Stimulated activated CD4-positive, alpha-beta T cell treated with anti-CD3 and anti-CD28 coated beads, Interleukin-1b, Interleukin-23, amount 100 ng/mL, for 24 hours (primary cell): ENCODE measurements around the gene PTPRM.

Source experiments
- DNase-seq, 4 experiments: peaks; one replicate each; pipeline ENCODE4 v3.0.0-alpha.2; 2020; ENCODE audit warnings: low read depth in 4 of 4, low spot score in 1 of 4

The PTPRM gene

DNA sequence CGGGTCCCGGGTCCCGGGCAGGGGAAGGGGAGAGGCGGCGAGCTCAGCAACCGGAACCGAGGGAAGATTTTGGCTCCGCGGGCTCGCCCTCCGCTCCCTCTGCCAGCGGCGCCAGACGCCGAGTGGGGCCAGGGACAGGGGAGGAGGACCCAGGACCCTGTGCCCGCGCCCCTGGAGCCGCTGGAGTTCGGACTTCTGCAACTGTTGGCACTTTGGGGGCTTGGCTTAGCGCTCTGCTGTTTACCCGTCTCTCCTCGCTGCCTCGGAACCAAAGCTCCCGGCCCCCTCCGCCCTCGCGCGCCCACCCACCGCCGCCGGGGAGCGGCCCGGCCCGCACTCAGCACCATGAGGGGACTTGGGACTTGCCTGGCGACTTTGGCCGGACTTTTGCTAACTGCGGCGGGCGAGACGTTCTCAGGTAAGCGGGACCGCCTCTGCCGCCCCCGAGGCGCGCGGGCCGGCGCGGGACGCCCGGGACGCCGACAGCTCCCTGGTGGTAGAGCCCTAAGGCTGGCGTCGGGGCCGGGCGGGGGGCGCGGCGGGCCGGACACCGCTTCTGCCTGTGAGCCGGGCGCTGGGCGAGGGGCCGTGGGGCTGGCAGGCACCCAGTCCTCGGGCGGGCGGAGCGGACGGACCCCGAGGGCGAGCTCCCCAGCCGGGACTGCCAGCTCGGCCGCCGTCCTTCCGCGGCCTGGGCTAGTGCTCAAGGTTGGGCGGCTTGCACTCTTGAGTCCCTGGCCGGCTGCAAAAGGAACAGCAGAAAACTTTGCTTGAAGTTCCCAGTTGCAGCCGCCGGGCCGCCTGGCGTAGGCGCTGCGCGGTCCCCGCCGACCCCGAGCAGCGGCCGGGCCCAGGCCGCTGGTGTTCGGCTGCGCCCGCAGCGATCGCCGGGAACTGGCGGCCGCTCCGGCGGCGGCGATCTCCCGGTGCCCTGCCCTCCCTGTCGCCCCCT lies 634 bp downstream of the PTPRM start:
- no peak for DNase-seq

DNA sequence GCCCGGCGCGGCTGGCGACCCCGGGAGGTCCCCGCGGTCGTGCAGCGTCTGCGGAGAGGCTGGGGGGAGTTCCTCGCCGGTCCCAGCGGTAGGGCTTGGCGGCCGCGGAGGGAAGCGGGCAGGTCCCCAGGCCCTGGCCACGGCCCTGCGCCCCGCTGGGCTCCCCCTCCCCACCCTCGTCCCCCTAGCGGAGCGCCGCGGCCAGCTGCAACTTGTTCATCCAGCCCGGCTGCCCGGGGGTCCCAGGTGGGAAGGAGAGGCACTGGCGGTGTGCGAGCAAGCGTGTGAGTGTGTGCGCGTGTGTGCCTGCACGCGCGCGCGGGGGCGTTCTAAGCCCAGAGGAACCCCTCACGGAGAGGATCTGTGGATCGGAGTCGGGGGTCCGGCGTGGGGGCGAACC lies 1.3 kb downstream of the PTPRM start:
- no peak for DNase-seq

DNA sequence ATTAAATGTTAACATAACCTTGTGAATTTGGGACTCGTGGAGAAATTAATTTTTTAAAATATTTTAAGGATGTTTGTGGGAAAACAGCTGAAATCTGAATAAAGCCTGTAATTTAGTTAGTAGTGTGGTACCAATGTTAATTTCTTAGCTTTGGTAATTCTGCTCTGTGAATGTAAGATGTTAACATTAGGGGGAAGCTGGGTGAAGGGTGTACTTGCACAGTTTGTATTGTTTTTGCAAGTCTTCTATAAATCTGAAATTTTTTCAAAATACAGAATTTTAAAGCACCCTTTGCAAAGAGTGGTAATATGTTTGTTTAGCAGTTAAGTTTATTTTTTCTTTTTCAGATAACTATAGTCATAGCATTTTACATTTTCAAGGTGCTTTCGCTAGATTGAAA lies 4.5 kb downstream of the PTPRM start:
- no peak for DNase-seq

DNA sequence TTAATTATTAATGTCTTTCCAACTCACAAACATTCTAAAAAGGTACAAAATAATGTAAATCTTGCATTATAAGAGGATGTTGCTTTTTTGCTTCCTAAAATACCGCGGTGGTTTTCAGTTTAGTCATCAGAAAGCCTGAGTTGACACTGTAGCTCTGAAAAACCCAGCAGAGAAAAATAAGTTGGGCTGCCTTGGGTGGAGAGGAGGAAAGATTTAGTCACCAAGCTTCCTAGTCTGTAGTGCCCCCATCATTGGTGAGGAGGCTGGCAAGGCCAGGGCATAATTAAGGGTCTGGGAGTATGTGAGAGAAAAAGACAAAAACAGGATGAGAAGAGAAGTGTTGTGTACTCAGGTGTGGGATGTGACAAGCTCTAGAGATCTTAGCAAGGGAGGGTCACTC lies 5.7 kb downstream of the PTPRM start:
- DNase-seq = no peak

DNA sequence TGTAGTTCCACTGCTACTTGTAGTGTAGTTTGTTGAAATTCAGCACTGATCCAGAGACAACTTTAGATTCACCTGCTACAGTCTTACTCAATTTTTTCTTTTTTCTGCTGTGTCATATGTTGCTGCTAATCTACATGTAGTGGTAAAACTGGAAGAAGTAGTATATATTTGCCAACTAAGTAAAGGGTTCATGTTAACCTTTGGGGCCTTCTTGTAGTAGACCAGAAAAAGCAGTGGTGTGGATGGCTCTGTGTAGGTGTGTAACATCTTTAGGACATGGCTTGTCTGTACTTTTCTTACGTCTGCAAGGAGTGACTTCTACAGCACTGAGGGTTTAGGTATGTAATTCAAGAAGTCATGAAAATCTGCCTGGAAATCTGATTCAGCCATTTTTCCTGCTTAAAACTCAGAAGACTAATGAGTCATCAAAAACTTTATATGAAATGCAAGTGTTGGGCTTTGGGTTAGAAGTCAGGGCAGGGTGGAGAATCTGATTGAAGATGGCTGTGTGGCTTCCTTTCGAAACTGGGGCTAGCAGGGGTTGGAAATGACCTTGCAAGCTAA lies 8.4 kb downstream of the PTPRM start:
- no peak for DNase-seq

DNA sequence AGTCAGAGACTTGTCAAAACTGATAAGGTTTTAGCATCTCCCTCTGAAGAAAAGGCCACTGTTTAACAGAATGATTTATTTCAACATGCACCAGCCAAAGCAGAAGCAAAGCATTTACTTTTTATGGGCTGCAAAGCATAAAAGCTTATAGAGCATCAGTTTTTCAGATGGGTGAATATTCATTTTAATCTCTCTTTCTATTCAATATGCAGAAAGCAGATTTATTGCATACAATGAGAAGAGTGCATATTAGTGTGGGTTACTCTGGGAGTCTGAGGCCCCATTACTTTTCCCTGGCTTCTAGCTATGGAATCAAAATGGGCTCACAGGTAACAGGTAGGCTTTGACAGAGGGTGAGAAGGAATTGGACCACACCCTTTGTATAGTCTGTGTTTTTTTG lies 9.0 kb downstream of the PTPRM start:
- no peak for DNase-seq

DNA sequence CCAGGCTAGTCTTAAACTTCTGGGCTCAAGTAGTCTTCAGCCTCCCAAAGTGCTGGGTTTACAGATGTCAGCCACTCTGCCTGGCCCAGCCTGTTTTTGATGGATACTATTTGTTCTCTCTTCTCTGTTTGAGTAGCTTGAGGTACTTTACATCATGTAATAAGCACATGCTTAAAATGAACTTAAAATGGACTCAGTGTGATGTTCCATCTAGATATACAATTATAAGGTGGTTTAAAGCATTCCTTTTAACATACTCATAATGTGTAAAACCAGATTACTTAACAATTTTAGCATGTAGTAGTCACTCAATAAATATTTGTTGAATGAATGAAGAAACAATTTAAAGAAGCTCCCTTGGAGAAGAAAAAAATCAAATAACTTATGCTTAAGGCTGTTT lies 9.6 kb downstream of the PTPRM start:
- DNase-seq = no peak

DNA sequence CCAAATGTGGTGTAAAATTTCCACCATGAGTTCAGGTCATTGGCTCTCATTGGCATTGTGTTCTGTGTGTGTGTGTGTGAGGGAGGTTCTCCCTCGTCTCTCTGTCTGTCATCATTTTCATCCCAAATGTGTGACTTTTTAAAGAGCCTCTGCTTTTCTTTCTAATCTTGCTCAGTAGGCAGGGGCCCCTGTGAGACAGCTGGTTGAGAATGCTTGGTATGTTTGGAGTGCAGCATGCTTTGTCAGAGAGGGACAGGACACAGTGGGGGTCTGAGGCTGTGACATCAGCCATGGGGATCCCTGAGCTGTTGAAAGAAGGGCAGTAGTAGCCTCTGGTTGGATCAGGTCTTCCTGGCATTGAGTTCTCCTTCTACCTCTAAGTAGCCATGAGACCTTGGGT lies 10.6 kb downstream of the PTPRM start:
- no peak for DNase-seq

DNA sequence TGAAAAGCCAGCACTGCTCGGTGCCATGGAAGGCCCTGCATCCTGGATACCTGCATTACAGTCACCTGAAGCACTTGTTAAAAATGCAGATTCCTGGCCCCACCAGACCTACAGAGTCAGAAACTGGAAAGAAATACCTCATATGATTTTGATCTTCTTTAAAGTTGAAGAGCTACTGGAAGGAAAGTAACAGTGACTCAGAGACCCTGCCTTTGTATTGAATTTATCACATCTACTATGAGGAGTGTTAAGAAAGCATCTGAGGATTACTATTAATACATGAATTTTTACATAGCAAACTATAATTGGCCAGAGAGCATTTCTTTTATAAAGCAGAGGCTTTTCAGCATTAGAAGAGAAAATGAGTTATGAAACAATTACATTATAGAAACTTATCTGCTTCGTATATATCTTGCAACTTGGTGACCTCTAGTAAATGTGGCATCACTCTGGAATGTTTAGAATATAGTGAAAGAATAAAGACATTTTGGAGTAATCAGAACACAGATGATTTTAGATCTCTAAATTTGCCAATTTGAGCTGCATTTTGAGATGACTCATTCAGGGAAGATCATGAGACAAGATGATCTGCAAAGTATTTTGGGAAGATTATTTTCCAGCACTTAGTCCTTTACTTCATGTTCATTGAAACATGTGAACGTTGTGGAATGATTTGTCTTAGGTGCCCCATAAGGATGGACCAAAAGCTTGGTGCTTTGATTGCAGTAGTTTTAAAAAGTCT lies 12.2 kb downstream of the PTPRM start:
- no peak for DNase-seq

DNA sequence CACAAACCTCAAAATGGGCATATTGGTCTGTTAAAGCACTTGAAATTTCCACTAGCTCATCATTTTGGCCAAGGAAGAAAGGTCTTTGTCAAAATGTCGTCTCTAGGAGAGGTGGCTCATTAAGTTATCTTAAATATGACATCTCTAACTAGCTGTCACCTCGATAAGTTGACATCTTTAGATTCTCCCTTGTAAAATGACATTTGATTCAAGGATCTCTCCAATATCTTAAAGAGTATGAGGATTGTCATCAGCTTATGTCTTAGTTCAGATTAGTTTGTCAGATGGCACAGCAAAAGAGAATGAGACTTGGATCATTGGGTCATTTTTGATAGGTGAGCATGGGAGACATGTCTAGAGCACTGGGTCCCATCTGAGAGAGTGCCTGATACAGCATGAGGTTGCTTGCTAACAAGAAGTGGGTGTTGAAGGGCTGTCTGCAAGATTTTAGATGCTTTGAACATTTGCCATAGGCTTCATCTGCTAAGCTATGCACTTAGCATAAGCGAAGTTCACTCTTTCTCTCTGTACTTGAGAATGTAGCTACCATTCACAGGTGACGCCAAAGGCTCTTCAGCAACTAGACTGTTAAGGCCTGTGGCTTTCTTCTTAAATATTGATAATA lies 12.9 kb downstream of the PTPRM start:
- no peak for DNase-seq

DNA sequence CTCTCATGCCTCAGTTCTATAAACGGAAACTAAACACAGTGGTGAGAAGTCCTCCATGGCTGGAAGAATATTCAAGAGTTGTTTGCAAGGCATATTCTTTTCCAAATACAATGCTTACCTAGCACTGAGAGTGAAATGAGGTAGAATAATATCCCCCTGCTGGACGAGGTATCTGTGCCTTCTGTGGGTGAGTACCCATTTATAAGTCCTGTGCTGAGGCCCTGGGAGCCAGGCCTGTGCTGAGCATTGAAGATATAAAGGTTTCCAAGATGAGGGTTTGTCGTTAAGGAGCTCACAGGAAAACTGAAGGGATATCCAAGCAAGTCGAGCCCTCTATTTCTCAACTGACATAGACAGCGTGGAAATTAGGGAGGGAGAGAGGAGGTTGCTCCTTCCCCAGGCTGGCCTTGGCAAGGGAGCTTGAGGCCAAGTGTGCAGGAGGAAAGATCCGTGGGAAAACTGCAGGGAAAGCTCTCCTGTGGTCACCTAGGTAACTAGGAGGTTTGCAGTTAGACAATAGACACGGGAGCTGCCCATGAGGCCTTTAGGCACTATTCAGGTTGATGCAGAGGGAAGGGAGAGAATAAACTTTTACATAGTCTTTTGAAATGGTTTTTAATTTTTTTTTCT lies 17.6 kb downstream of the PTPRM start:
- DNase-seq = no peak

DNA sequence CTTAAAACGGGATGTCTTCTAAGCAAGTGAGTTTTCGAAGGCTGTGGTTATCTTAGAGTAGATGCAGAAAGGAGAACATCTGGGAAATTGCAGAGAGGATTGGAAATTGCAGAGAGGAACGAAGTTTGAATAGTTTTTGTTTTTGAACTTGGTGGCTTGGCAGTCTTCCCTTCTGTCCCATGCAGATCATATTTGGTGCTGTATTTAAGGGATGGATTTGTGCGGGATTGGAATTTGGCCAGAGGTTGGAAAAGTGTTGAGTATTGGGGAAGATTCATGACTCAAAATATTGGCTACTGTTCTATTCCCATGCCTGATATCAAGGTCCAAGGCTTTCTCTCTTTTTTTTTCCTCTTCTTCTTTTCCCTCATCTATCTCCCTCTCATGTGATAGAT lies 18.2 kb downstream of the PTPRM start:
- DNase-seq = no peak

DNA sequence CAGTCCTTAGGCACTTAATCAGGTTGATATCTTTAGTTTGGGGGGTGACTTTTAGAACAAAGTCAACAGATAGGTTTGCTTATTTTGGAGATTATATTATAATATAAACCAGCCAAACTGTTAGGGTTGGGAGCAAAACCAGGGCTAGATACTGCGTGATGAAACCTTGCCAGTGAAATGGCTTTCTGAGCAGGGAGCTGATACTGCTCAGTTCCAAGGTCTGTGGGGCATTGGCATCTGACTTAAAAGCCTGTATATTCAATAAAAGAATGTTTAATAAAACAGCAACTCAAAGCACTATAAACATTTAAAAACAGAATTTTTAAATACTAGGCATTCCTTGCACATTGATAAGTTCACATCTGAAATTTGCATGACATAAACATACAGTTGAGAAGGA lies 19.3 kb downstream of the PTPRM start:
- no peak for DNase-seq

DNA sequence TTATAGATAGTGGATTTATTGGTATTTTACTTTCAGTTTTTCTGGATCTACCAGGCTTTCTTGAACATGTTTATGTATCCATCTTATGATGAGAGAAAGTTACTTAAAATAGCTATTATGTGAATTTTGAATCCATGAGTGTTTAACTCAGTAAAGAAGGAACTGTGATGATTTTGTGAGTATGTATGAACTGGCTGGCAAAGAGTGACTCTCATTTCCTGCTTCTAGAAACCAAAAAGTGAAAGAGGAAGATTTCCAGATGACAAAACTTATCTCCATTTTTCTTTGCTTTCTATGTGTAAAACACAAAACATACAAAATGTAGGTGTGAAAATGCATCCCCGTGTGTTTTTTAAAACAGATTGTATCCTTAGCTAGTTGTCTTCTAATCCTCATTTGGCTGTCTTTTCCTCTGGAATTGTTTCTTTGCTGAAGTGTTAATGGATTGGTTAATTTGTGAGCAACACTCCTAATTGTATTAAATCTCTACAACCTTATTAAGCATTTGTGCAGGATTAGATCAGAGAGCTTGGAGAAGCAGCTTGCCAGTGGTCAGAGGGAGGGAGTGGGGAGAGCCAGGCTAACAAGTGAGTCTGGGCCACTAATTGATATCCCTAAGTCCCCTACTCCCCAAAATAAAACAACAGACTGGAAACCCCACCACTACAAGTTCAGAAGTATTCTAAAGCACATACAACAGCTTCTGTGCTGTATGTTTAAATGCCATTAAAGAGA lies 23.9 kb downstream of the PTPRM start:
- DNase-seq = no peak

DNA sequence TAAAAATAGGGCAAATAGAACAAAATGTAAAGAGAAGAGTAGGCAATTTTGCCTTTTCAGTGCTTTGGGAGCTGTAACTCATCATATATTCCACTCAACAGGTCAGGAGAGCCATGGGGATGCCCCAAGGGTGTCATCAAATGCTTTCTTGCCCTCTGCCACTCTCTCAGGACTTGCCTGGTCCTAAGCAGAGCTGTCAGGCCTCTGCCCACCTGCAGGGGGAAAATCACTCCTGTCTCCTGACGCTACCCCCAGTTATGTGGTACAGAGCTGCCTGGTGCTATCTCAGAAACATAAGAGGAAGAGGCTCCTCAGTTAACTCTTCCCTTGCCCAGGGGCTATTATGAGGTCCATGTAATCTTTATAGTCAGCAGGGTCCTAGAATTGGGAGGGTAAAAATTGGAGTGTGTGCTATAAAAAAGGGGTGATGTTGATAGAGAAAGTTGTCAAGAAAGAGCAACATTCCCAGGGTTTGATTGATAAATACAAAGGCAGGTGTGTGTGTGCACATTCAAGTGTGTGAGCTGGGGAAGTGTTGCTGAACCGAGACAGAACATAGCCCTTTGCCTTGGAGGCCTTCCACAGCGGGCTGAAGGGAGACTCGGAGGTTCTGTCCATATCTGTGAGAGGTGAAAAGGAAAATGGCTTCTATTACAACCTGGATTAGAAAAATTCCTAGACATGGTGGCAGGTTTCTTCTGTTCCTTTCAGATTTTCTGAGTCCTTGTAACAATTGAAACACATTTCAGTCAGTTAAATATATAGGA lies 25.4 kb downstream of the PTPRM start:
- DNase-seq = no peak

DNA sequence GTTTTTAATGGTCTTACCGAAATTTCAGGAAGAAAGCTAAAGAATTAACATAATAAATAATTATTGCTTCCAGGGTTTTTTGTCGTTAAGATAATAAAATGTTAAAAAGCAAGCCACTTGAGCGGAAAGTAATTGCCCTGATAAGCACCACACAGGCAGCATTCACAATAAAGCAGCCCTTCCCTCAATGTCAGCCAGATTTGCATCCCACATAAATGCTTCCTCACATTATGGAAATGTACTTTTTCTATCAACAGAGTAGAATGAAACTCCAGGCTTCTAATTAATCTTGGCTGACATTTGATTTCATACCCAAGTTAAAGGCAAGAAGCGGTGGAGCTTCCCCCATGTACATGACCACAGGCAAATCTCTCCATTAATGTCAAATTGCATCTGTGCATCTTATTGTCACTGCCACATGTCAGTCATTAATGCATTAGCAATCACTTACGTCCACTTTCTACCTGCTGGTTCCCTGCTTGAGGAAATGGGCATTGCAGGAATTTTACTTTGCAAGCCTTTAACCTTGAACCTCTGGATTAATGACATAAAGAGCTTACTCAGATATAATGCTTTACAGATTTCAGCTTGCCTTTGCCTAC lies 26.2 kb downstream of the PTPRM start:
- no peak for DNase-seq

DNA sequence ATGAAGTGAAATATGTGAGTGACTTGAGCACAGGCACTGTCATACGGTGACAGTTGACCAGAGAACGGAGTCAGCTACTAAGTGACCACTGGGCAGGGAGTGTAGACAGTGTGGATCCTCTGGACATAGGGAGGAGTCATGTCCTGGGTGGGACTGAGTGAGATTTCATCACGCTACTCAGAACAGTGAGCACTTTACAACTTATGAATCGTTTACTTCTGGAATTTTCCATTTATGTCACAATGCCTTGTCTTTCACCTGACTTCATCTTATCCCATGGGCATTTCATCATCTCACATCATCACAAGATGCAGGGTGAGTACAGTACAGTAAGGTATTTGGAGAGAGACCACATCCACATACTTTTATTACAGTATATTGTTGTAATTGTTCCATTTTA lies 29.0 kb downstream of the PTPRM start:
- DNase-seq = no peak

DNA sequence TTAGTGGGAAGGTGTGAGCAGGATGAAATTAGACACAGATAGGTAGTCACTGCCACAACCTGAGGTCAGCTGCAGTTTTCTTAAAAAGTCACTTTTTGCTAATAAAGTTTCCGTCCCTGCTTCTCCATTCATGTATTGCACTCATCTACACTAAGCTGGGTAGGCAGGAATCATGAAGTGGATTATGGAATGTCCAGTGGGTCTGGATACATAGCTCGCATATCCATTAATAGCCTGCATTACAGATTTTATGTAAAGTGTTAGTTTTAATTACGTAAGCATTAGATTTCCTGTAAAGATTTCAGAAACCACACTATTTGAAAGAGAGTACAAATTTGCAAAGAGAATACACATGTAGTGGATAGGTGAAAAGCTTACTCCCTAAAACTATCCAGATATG lies 30.4 kb downstream of the PTPRM start:
- no peak for DNase-seq
